WTC11 (cell line): ENCODE results near the gene LAMA2.

Experiments
- MLX ChIP-seq: sonication (generic); formaldehyde crosslinking; IDR thresholded peaks from 2 replicates; pipeline ENCODE4 v1.8.1; 2023; ENCODE audit warnings: mild to moderate bottlenecking, missing genetic modification reagents, moderate library complexity
- TF ChIP-seq, protein P1 (sequence below): sonication (generic); formaldehyde crosslinking; IDR thresholded peaks from 2 replicates; pipeline ENCODE4 v1.8.1; 2023; ENCODE audit warnings: mild to moderate bottlenecking, missing genetic modification reagents, moderate library complexity

- no peak for TF ChIP-seq MLX
- TF ChIP-seq, protein P1, sequence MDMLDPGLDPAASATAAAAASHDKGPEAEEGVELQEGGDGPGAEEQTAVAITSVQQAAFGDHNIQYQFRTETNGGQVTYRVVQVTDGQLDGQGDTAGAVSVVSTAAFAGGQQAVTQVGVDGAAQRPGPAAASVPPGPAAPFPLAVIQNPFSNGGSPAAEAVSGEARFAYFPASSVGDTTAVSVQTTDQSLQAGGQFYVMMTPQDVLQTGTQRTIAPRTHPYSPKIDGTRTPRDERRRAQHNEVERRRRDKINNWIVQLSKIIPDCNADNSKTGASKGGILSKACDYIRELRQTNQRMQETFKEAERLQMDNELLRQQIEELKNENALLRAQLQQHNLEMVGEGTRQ (CRISPR knock-in tag), result no peak
Measured at GRCh38 chr6:129257196-129257595, 374.3 kb downstream of the LAMA2 start.
